Stimulated activated CD8-positive, alpha-beta memory T cell treated with anti-CD3 and anti-CD28 coated beads, Interleukin-4, amount 100 ng/mL, for 24 hours (primary cell): ENCODE results near the gene ASIP.

Source experiments
- DNase-seq: peaks from one replicate; pipeline ENCODE4 v3.0.0-alpha.2; 2020; ENCODE audit warnings: low read depth

The ASIP gene

GRCh38 chr20:34312024-34312460 is 70.8 kb downstream of the ASIP start:
- DNase-seq = no peak

GRCh38 chr20:34312544-34313217 is 71.5 kb downstream of the ASIP start:
- DNase-seq = peak; percentile 77

- DNase-seq = no peak
Observed at GRCh38 chr20:34315236-34315635, 74.0 kb downstream of the ASIP start.

GRCh38 chr20:34316196-34316814 is 75.1 kb downstream of the ASIP start:
- DNase-seq = no peak
